SKM-1 treated with dmso at 0.1 percent for 144 hours (cell line): ENCODE measurements around the gene DVL2.
"Not testable (repeated sequence)": the region's sequence is repeated elsewhere in the genome, so short reads cannot be mapped to it uniquely, and the experiment has no call there.

Experiments
- DNase-seq: peaks from one replicate; lab custom pipeline; 2025; ENCODE audit not compliant: unreplicated experiment; lab: John Stamatoyannopoulos, UW

DVL2 gene

DNA sequence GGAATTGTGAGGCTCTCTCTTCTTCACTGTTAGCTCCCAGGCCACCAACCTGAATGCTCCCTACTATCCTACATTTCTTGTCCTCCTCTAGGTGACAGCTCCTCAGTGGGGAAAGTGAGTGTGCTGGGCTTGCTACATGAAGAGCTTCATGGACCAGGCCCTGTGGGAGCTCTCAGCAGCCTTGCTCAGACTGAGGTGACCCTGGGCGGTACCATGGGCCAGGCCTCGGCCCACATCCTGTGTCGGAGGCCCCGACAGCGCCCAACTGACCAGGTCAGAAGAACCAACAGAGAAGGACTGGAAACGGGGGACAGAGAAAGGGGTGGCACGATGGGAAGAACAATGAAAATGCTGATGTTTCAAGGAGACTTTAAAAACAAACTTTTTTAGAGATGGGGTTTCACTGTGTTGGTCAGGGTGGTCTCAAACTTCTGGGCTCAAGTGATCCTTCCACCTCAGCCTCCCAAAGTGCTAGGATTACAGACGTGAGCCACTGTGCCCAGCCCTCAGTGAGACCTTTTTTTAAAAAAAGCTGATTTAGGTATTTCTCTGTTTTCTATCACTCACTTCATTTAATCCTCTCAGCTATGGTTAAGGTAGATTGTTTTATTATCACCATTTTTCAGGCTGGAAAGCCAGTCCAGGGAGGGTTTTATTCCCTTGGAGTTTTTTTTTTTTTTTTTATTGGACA, 22.6 kb upstream of the DVL2 start:
- DNase-seq: no peak

DNA sequence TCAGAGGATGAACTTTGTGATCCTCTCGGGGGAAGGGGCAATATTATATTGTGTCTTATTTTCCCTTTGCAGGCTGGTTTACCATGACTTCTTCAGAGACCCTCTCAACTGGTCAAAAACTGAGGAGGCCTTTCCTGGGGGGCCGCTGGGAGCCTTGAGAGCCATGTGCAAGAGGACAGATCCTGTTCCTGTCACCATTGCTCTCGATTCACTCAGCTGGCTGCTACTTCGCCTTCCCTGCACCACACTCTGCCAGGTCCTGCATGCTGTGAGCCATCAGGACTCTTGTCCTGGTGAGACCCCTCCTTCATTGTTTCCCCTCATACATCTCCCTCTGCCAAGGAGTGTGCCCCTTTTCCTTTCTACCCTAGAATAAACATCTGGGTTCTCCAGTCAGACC, 20.2 kb upstream of the DVL2 start:
- no peak for DNase-seq

GRCh38 chr17:7253082-7253481, 18.8 kb upstream of the DVL2 start:
- DNase-seq: no peak

GRCh38 chr17:7252176-7253043, 18.1 kb upstream of the DVL2 start, which contains the start of gene ELP5:
Gene ELP5 (plus strand): TSS chr17:7252215. CDS start chr17:7252551, 336 bp downstream.
- DNase-seq: peak; percentile 46

DNA sequence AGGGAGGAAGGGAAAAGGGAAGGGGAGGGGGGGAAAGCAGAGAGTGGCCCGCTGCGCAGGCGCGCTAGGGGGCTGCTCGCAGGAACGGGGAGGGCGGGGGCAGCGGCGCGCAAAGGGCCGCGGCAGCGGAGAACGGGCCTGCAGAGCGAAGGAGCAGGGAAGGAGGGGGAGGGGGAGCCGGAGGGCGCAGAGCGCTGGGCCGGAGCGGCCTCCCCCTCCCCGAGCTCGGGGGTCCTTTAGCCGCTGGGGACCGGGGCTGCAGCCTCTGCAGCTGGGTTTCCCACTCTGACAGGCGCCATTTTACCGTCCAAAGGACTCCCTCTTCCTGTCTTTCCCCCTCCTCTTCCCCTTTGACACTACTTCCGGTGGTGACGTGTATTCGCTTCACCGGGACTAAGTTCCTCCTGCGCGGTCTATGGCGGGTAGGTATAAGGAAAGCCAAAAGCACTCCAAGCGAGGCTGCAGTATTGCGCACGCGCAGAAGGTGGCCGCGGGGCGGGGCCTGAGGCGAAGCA, 17.4 kb upstream of the DVL2 start, which contains the start of gene CTDNEP1:
CTDNEP1 (minus strand) TSS at position 74 of the 515 bp plus-strand sequence. CDS start 438 bp downstream, outside the sequence.
- DNase-seq: peak; percentile 92

DNA sequence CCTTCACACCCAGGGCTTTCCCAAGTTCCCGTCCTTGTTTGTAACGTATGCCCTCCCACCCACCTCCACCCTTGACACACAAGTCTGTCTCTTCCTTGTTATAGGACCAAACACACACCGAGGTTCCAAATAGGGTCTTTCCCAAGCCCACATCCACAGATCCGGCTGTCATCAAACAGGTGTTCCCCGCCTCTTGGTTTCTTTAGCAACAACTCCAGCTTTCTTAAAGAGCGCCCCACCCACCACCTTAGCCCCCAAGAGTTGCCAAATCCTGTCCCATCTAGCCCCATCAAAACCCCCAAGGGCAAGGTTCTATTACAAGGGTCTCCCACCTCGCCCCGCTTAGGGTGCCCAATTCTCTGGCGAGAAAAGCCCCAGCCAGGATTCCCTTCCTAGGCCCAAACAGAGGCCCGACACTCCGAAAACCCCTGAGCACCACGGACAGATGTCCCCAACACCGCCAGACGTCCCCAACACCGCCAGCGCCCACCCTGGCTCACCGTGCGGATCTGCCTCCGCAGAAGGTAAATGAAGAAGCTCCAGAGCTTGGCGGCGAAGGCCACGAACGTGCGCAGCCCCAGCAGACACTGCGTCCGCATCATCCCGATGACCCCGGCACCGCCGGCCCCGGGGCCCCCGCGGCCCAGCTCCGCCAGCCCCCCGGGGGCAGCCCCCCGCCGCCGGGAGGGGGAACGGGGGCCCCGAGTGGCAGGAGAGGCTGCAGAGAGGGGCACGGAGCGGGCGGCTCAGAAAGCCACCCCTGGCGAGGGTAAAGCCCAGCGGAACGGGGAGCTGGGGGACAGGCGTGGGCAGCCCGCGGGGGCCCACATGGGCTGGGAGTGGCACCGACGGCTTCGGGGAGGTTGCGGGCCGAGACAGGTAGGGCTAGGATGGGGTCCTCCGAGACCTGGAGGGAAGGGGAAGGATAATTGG, 16.6 kb upstream of the DVL2 start:
- no peak for DNase-seq

DNA sequence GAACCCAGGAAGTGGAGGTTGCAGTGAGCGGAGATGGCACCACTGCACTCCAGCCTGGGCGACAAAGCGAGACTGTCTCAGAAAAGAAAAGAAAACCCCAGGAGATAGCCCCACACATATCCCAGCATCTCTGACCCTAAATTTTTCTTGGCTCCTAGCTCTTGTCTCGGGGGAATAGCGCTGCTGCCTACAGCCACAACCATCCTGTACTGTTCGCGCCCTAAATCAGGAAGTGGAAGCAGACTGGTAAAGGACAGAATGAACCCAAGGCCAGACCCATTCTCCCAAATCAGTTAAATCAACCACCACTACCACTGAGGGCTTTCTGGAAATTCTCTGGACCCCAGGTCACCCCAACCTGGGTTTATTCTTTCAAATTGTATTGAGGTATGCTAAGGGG, 15.5 kb upstream of the DVL2 start:
- DNase-seq: no peak

DNA sequence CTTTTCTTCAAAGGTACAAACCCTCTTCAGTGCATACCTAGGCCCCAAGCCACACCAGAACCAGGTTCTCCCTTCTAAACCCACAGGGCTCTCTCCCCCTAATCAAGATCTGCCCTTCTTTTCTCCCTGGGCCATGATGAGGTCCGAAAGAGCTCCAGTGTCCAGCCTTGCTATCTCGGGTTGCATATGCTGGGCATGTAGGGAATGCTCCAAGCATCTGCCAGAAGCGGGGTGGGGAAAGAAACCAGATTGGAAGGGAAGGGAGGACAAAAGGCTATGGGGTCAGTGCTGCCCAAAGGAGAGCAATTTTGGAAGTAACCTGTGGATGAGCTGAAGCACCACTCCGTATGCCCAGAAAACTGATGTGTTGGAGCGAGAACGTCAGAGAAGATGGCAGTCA, 14.9 kb upstream of the DVL2 start:
- no peak for DNase-seq

DNA sequence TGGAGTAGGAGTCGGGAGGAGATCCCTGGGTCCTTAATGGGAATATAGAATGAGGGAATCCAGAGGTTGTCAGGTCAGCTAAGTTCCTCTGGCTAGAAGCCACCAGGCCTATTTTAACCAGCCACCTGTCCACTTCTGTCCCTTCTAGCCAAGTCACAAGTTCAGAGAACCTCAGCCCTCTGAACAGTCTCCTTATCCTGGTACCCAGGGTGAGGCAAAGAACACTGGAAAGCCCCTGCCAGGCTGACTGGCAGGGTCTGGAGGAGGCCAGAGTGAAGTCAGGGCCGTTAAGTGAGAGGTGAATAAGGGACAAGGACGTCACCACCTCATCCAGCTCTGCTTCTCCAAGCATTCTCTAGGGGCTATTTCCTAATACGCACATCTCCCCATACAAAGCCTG, 14.5 kb upstream of the DVL2 start:
- DNase-seq: no peak

GRCh38 chr17:7246779-7247178, 12.5 kb upstream of the DVL2 start:
- DNase-seq: no peak

- not testable (repeated sequence) for DNase-seq
Measured at GRCh38 chr17:7243838-7244237, 9.5 kb upstream of the DVL2 start.

DNA sequence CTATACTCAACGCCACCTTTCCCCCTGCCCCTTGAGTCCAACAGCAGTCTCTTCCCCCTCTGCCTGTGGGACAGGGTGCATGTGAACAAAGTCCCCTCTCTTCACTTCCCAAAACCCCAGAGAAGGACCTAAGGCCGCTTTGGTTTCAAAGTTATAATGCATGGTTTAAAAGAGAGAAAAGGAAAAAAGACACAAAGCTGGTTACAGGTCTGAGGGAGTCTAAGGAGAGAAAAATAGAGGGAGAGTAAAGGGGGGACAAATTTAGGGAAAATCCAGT, 9.1 kb upstream of the DVL2 start:
- DNase-seq: no peak

DNA sequence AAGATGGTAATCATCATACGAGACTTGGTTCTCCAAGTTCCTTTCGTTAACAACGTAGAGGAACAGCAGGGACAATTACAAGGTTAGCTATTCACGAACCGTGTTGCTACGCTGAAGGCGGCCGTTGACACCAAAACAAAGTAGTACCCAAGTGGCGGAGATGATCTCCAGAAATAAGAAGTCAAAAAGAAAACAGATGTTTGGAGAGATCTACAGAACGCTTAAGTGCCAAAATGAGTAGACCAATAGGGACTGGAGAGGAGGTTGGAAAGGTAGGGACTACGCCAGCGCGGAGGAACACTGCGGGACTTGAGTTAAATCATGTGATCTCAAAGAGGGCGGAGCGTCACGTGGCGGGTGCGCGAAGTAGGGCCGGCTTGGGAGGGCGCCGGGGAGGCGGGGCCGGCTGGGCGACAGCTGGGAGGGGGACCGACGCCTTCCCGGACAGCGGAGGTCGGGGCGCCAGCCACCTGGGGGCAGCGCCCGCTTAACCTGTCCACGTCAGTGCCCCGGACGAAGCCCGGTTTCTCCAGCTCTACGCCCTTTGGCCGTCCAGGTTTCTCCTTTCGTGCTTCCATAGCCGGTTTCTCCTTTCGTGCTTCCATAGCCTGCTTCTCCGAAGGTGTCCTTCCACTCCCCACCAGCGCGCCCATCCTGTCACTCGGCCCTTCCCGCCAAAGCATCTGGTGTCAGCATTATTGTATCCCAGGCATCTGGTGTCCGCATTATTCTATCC, 8.6 kb upstream of the DVL2 start:
- peak; percentile 57 for DNase-seq

DNA sequence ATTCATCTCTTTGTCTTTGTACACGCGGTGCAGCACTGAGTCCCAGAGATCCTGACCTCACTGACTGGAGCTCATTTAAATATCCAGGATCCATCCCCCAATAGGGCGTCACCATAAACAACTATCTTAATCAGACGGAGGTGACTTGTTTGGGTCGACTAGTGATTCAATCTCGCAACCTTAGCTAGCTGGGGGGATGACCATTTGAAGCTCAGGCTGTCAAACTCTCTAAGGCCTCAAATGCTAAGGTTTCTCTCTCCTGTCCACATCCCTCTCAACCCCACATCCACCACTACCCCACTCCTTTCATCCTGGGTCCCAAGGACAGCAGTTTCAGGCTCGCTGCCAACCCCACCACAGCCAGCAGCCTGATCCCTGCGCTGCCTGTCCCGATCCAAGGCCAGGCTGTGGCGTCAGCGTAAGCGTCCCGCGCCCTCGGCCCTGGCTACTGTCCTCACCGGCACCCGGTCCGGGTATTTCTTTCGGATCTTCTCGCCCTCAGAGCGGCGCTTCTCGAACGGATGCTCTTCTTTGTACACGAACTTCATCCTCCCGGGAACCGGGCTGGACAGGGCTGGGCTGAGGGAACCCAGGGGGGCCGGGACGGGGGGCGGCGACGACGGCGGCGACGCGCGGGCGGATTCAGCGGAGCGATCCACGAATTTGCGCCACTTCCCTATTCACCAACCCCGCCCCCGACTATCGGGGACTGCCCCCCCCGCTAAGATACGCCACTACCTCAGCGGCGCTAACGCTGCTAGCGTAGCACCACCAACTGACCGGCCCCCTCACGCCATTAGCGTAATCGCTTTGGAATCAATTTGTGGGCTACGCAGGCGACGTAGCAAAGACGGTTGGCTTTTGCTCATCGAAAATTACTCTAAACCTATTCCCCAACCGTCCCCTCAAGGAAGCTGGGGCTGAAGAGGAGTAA, 7.7 kb upstream of the DVL2 start, which contains the start of gene GABARAP:
GABARAP (minus strand) TSS at position 667 of the 934 bp plus-strand sequence; CDS start at position 548, 119 bp downstream.
- peak; percentile 33 for DNase-seq

DNA sequence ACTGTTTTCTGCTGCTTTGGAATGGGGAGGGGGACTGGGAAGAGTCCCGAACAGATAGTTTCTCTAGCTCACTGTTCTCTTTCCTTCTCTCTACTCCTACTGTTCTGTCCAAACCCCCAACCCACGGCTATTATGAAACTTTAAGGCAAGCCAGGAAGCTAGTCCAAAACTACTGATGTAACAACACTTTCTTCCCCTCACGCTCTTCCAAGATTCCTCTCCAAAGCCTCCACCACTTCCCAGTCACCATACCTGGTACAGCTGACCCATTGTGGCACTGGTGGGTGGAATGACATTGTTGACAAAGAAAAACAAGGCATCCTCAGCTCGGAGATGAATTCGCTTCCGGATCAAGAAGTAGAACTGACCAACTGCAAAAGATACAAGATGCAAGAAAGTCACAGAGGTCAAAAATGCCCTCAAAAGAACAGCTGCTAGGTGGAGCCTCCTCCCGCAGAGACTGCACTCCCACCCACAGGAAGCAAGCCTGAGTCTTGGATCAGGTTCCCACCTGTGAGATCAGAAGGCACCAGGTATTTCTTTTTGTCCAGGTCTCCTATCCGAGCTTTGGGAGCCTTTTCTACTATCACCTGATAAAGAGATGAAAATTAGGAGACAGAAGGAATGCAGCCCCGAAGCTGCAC, 6.9 kb upstream of the DVL2 start:
- DNase-seq: no peak

- no peak for DNase-seq
Measured at GRCh38 chr17:7240375-7240774, 6.1 kb upstream of the DVL2 start.

DNA sequence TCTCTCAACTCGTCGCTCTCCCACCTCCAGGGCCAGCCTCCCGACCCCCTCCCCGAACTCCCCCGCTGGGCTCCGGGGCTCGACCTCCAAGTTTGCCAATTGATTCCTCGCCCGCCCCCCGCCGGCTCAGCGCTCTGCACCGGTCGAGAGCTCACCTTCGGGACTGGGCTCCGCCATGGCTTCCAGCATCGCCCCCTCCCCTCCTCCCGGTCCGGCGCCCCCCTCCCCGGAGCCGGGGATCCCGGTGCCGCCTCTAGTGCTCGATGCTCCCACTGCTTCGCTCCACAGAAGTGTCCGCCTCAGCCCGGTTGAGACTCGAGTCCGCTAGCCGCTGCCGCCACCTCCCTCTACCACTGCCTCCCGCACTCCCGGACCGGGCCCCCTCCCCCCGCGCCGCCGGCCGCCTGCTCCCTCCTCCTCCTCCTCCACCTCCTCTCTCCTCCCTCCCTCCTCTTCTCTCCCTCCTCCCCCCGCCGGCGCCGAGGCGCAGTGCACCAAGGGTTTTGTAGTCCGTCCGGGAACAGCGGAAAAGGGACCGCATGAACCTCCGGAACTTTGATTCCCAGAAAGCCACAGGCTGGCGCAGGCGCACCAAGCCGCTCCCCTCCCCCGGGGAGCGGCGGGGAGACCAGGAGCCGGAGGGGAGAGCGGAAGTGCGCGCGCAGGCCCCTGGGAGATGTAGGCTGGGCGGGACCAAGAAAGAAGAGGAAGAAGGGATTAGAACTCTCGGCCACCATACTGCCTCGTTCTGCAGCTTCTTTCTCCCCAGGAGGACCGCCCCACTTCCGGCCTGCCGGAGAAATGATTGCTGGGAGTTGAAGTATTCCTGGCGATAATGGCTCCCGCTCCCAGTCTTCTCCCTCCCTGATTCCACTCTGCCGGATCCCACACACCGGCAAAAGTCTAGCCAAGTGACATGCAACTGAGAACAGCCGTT, 5.0 kb upstream of the DVL2 start, which contains the start of gene PHF23:
PHF23 (minus strand) TSS at position 367 of the 937 bp plus-strand sequence; CDS start at position 189, 178 bp downstream.
- peak; percentile 86 for DNase-seq
